ES-I3 (cell line): Measurements from ENCODE around the gene ERP27.

Experiments
- H3K36me3 ChIP-seq: 2 replicates; pipeline ENCODE4 v1.6.1; 2013; ENCODE audit warnings: mild to moderate bottlenecking, low read length, control low read depth, moderate library complexity; ENCODE audit not compliant: insufficient read depth
- H3K4me1 ChIP-seq: 2 replicates; pipeline ENCODE4 v1.6.1; 2013; ENCODE audit warnings: mild to moderate bottlenecking, control low read depth, low read length; ENCODE audit not compliant: insufficient read depth
- H3K9ac ChIP-seq: 2 replicates; pipeline ENCODE4 v1.6.1; 2013; ENCODE audit warnings: low read depth, mild to moderate bottlenecking, low read length, moderate library complexity
- H3K9me3 ChIP-seq: 2 replicates; pipeline ENCODE4 v1.6.1; 2013; ENCODE audit warnings: mild to moderate bottlenecking, low read length, moderate library complexity; ENCODE audit not compliant: control insufficient read depth, insufficient read depth

ERP27 gene

GRCh38 chr12:14868916-14869506 lies 69.3 kb downstream of the ERP27 start:
- Histone ChIP-seq H3K36me3 (no peaks in the 10 kb centered on the region), H3K4me1 (no peaks in the 10 kb centered on the region), H3K9ac (no peak overlapping the region), H3K9me3 (no peaks in the 10 kb centered on the region; the same call in 1 of the 2 replicates)
